ENCODE measurements around the gene FN1. TPM values are rescaled to one million over a fixed set of nuclear protein-coding genes. Genes with fewer than 3 reads are reported as not detected.

The FN1 gene
- total and polyA plus RNA-seq, 7 donors = 16.0 to 64.3 (median 40.3) TPM

DNA sequence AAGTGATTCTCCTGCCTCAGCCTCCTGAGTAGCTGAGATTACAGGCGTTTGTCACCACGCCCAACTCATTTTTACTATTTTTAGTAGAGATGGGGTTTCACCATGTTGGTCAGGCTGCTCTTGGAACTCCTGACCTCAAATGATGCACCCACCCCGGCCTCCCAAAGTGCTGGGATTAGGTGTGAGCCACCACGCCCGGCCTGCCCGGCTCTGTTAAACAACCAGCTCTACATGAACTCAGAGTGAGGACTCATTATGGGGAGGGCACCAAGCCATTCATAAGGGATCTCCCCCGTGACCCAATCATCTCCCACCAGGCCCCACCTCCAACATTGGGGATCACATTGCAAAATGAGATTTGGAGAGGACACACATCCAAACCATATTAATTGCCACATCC, 115.2 kb downstream of the FN1 start:
- ATAC-seq (no peak), DNase-seq (no peak)
- Histone ChIP-seq H3K4me3 (no peak overlapping the region), H3K9me3 (no peaks in the 10 kb centered on the region), H3K27ac (no peak overlapping the region), H3K4me1 (no peaks in the 10 kb centered on the region), H3K36me3 (ENCODE audit: insufficient read depth in 1 of 2, low read depth in 1 of 2) (peaks cover 0 to 74% of the 10 kb centered on the region in 2 donors), H3K27me3 (ENCODE audit: insufficient read depth in 3 of 3, low read length in 2 of 3) (no peaks in the 10 kb centered on the region)
- intact Hi-C loops (cut with DNase I) = no loop called here
- 85 to 89% (median 87%) methylated on average over 7 of the region's 7 CpGs for WGBS, 3 donors
- TF ChIP-seq, protein P1, sequence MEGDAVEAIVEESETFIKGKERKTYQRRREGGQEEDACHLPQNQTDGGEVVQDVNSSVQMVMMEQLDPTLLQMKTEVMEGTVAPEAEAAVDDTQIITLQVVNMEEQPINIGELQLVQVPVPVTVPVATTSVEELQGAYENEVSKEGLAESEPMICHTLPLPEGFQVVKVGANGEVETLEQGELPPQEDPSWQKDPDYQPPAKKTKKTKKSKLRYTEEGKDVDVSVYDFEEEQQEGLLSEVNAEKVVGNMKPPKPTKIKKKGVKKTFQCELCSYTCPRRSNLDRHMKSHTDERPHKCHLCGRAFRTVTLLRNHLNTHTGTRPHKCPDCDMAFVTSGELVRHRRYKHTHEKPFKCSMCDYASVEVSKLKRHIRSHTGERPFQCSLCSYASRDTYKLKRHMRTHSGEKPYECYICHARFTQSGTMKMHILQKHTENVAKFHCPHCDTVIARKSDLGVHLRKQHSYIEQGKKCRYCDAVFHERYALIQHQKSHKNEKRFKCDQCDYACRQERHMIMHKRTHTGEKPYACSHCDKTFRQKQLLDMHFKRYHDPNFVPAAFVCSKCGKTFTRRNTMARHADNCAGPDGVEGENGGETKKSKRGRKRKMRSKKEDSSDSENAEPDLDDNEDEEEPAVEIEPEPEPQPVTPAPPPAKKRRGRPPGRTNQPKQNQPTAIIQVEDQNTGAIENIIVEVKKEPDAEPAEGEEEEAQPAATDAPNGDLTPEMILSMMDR (IDR thresholded peaks at IDR 0.05) = no peak

DNA sequence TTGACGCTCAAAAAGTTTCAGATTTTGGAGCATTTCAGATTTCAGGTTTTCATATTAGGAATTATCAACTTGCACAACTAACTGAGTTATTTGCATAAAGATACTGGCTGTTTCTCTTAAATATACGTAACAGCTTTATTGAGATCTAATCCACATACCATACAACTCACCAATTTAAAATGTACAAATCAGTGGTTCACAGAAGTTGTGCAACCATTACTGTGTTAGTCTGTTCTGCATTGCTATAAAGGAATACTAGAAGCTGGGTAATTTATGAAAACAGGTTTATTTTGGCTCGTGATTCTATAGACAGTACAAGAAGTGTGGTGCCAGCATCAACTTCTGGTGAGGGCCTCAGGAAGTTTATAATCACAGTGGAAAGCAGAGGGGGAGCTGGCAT, 115.8 kb downstream of the FN1 start:
- Histone ChIP-seq H3K4me1 (no peaks in the 10 kb centered on the region), H3K27ac (no peak overlapping the region), H3K27me3 (ENCODE audit: insufficient read depth in 3 of 3, low read length in 2 of 3) (no peaks in the 10 kb centered on the region), H3K36me3 (ENCODE audit: insufficient read depth in 1 of 2, low read depth in 1 of 2) (peaks cover 0 to 73% of the 10 kb centered on the region in 2 donors), H3K9me3 (no peaks in the 10 kb centered on the region), H3K4me3 (no peak overlapping the region)
- TF ChIP-seq, protein P1 (IDR thresholded peaks at IDR 0.05) = no peak
- 90 to 96% (median 92%) methylated on average over 3 of the region's 3 CpGs for WGBS, 3 donors
- ATAC-seq (no peak), DNase-seq (no peak)
- intact Hi-C loops (cut with DNase I) = no loop called here

DNA sequence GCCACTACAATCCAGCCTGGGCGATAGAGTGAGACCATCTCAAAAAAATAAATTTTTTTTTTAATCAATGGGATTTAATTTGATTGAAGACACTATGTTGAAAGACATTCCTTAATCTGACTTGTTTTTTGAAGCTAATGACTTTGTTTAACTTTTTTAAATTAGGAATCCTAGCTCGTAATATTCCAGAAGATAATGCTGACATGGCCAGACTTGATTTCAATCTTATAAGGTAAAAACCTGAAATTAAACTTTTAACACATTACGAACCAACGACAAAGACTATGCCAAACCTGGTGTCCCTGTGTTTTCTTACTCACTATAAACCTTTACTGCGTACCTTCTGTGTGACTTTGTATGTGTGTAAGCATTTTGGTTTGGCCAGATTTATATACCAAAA, 116.4 kb downstream of the FN1 start:
- H3K27ac ChIP-seq = no peak overlapping the region
- no peaks in the 10 kb centered on the region for H3K4me1 ChIP-seq
- no peak overlapping the region for H3K4me3 ChIP-seq
- H3K36me3 ChIP-seq (ENCODE audit: insufficient read depth in 1 of 2, low read depth in 1 of 2) = peaks cover 0 to 79% of the 10 kb centered on the region in 2 donors
- intact Hi-C loops (cut with DNase I) = no loop called here
- WGBS, 3 donors = 96 to 98% (median 98%) methylated on average over 5 of the region's 5 CpGs
- no peaks in the 10 kb centered on the region for H3K9me3 ChIP-seq
- ATAC-seq (no peak), DNase-seq (no peak)
- no peaks in the 10 kb centered on the region for H3K27me3 ChIP-seq (ENCODE audit: insufficient read depth in 3 of 3, low read length in 2 of 3)
- TF ChIP-seq, protein P1 (IDR thresholded peaks at IDR 0.05) = no peak

DNA sequence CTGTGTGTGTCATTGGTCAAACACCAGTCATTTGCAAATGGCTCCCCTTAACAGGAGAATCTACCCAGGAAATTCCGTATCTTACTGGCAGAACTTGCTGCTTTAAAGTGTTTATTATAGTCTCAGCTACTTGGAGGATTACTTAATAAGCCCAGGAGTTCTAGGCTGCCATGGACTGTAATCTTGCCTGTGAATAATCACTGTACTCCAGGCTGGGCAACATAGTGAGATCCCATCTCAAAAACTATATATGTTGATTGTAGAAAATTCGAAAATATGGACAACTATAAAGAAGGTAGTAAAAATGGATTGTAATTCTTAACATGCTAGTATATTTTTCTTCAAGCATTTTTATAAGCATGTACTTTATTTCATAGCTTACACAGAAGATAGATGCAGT, 119.5 kb downstream of the FN1 start:
- peaks cover 0 to 74% of the 10 kb centered on the region in 2 donors for H3K36me3 ChIP-seq (ENCODE audit: insufficient read depth in 1 of 2, low read depth in 1 of 2)
- 78 to 83% (median 82%) methylated on average over 2 of the region's 2 CpGs for WGBS, 3 donors
- peaks cover 8% of the 10 kb centered on the region for H3K4me1 ChIP-seq
- no peak for DNase-seq
- intact Hi-C loops (cut with DNase I) = no loop called here
- H3K4me3 ChIP-seq = no peak overlapping the region
- ATAC-seq = no peak
- H3K27ac ChIP-seq = no peak overlapping the region
- no peaks in the 10 kb centered on the region for H3K9me3 ChIP-seq
- H3K27me3 ChIP-seq (ENCODE audit: insufficient read depth in 3 of 3, low read length in 2 of 3) = no peaks in the 10 kb centered on the region
- TF ChIP-seq, protein P1 (IDR thresholded peaks at IDR 0.05) = no peak

DNA sequence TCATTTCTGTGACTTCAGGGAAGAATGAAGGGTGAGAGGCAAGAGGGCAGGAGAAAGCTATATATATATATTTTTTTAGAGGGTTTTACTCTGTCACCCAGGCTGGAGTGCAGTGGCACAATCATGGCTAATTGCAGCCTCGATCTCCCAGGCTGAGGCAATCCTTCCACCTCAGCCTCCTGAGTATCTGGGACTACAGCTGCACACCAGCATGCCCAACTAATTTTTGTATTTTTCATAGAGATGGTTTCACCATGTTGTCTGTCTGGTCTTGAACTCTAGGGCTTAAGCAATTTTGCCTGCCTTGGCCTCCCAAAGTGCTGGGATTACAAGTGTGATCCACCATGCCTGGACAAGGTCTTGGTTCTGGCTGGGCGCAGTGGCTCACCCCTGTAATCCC, 120.6 kb downstream of the FN1 start:
- 96 to 98% (median 97%) methylated on average over 2 of the region's 2 CpGs for WGBS, 3 donors
- Histone ChIP-seq H3K9me3 (no peaks in the 10 kb centered on the region), H3K36me3 (ENCODE audit: insufficient read depth in 1 of 2, low read depth in 1 of 2) (peaks cover 0 to 64% of the 10 kb centered on the region in 2 donors), H3K27me3 (ENCODE audit: insufficient read depth in 3 of 3, low read length in 2 of 3) (no peaks in the 10 kb centered on the region), H3K4me1 (peaks cover 8% of the 10 kb centered on the region), H3K27ac (no peak overlapping the region), H3K4me3 (no peak overlapping the region)
- intact Hi-C loops (cut with DNase I) = no loop called here
- TF ChIP-seq, protein P1 (IDR thresholded peaks at IDR 0.05) = no peak
- no peak for DNase-seq
- no peak for ATAC-seq
